Neural cell (in vitro differentiated cells): ENCODE data around the gene SLC2A1. TPM values are rescaled to one million over a fixed set of nuclear protein-coding genes. Genes with fewer than 3 reads are reported as not detected.

Experiments used
- H2AFZ ChIP-seq: fragments of 200-600, 300-800 bp; sonication (generic), shearing (Covaris generic); 2 replicates; pipeline ENCODE4 v1.6.0; 2014; ENCODE audit warnings: low read depth, mild to moderate bottlenecking, antibody characterized with exemption, low read length, moderate library complexity
- H3F3A ChIP-seq: fragments of 200-600 bp; shearing (Covaris generic); 2 replicates; pipeline ENCODE4 v1.6.1; 2016; ENCODE audit warnings: mild to moderate bottlenecking, moderate library complexity, mixed read lengths, antibody characterized with exemption, low read length; ENCODE audit not compliant: insufficient read depth, poor library complexity, severe bottlenecking
- H3K27ac ChIP-seq: fragments of 200-600, 300-800 bp; sonication (generic), shearing (Covaris generic); 2 replicates; pipeline ENCODE4 v1.5.1; 2014; ENCODE audit warnings: mild to moderate bottlenecking, low read length, moderate library complexity
- H3K27me3 ChIP-seq: fragments of 300-800, 200-600 bp; sonication (generic), shearing (Covaris generic); 2 replicates; pipeline ENCODE4 v1.6.0; 2014; ENCODE audit warnings: mild to moderate bottlenecking, low read depth, low read length, moderate library complexity; ENCODE audit not compliant: insufficient read depth
- H3K36me3 ChIP-seq: fragments of 300-800, 200-600 bp; sonication (generic), shearing (Covaris generic); 2 replicates; pipeline ENCODE4 v1.5.1; 2014; ENCODE audit warnings: mild to moderate bottlenecking, antibody characterized with exemption, low read length, moderate library complexity; ENCODE audit not compliant: insufficient read depth
- H3K4me2 ChIP-seq: fragments of 300-800, 200-600 bp; sonication (generic), shearing (Covaris generic); 2 replicates; pipeline ENCODE4 v1.6.0; 2014; ENCODE audit warnings: mild to moderate bottlenecking, low read length
- H3K4me3 ChIP-seq: fragments of 300-800, 200-600 bp; sonication (generic), shearing (Covaris generic); 2 replicates; pipeline ENCODE4 v1.5.1; 2014; ENCODE audit warnings: mild to moderate bottlenecking, low read length, moderate library complexity
- H3K79me2 ChIP-seq: fragments of 200-600 bp; shearing (Covaris generic); replicated peaks from 2 replicates; pipeline ENCODE4 v1.6.0; 2014; ENCODE audit warnings: mild to moderate bottlenecking, low read length, moderate library complexity; ENCODE audit not compliant: insufficient read depth
- H3K9ac ChIP-seq: fragments of 300-800, 200-600 bp; sonication (generic), shearing (Covaris generic); 2 replicates; pipeline ENCODE4 v1.6.1; 2016; ENCODE audit warnings: mild to moderate bottlenecking, low read length, mixed read lengths
- H3K9me2 ChIP-seq: fragments of 200-600 bp; shearing (Covaris generic); 2 replicates; pipeline ENCODE4 v1.6.1; 2016; ENCODE audit warnings: mild to moderate bottlenecking, low read length, mixed read lengths; ENCODE audit not compliant: insufficient read depth
- H3K9me3 ChIP-seq: fragments of 200-600, 300-800 bp; sonication (generic), shearing (Covaris generic); 2 replicates; pipeline ENCODE4 v1.6.1; 2016; ENCODE audit warnings: mild to moderate bottlenecking, mixed run types, low read length, moderate library complexity, mixed read lengths
- H4K20me1 ChIP-seq: fragments of 200-600 bp; shearing (Covaris generic); 2 replicates; pipeline ENCODE4 v1.6.1; 2016; ENCODE audit warnings: mild to moderate bottlenecking, mixed run types; ENCODE audit not compliant: insufficient read depth
- EP300 ChIP-seq: fragments of 450-650 bp; conservative IDR thresholded peaks from 2 replicates; pipeline ENCODE4 v1.6.1; 2014; ENCODE audit warnings: antibody characterized with exemption, mild to moderate bottlenecking, moderate library complexity; ENCODE audit not compliant: poor library complexity, severe bottlenecking
- EZH2 ChIP-seq: fragments of 200-600, 300-800 bp; shearing (Covaris generic), sonication (generic); IDR thresholded peaks from 2 replicates; pipeline ENCODE4 v1.6.1; 2014; ENCODE audit warnings: antibody characterized with exemption, low read length, borderline replicate concordance, mild to moderate bottlenecking; ENCODE audit not compliant: insufficient read depth, poor library complexity, severe bottlenecking
- MXI1 ChIP-seq: fragments of 450-650 bp; conservative IDR thresholded peaks from 2 replicates; pipeline ENCODE4 v1.6.1; 2014; ENCODE audit warnings: antibody characterized with exemption, mild to moderate bottlenecking; ENCODE audit not compliant: poor library complexity, severe bottlenecking
- POLR2AphosphoS5 ChIP-seq: IDR thresholded peaks from 2 replicates; pipeline ENCODE4 v1.6.1; 2012
- RAD21 ChIP-seq: fragments of 450-650 bp; conservative IDR thresholded peaks from 2 replicates; pipeline ENCODE4 v1.6.1; 2014; ENCODE audit warnings: antibody characterized with exemption, mild to moderate bottlenecking, moderate library complexity
- SMC3 ChIP-seq: fragments of 450-650 bp; conservative IDR thresholded peaks from 2 replicates; pipeline ENCODE4 v1.6.1; 2014; ENCODE audit warnings: antibody characterized with exemption, mild to moderate bottlenecking, moderate library complexity; ENCODE audit not compliant: poor library complexity
- TAF1 ChIP-seq: IDR thresholded peaks from 2 replicates; pipeline ENCODE4 v1.6.1; 2012; ENCODE audit warnings: low read depth
- polyA plus RNA-seq: library from polyadenylated mRNA; depleted of rRNA; stranded (reverse); fragments of >200 nt; gene quantifications from 2 replicates; pipeline ENCODE4 v1.2.3, GENCODE V29; 2014
- TF ChIP-seq, protein P1 (sequence below): fragments of 450-650 bp; IDR thresholded peaks from 2 replicates; pipeline ENCODE4 v1.5.1; 2014; ENCODE audit warnings: antibody characterized with exemption, mild to moderate bottlenecking, moderate library complexity; ENCODE audit not compliant: poor library complexity, severe bottlenecking
- TF ChIP-seq, protein P2 (sequence below): IDR thresholded peaks from 2 replicates; pipeline ENCODE4 v1.6.1; 2012; ENCODE audit warnings: borderline replicate concordance

SLC2A1 gene
- polyA plus RNA-seq, 1 donor from 2014 or later = 39.4 TPM

DNA sequence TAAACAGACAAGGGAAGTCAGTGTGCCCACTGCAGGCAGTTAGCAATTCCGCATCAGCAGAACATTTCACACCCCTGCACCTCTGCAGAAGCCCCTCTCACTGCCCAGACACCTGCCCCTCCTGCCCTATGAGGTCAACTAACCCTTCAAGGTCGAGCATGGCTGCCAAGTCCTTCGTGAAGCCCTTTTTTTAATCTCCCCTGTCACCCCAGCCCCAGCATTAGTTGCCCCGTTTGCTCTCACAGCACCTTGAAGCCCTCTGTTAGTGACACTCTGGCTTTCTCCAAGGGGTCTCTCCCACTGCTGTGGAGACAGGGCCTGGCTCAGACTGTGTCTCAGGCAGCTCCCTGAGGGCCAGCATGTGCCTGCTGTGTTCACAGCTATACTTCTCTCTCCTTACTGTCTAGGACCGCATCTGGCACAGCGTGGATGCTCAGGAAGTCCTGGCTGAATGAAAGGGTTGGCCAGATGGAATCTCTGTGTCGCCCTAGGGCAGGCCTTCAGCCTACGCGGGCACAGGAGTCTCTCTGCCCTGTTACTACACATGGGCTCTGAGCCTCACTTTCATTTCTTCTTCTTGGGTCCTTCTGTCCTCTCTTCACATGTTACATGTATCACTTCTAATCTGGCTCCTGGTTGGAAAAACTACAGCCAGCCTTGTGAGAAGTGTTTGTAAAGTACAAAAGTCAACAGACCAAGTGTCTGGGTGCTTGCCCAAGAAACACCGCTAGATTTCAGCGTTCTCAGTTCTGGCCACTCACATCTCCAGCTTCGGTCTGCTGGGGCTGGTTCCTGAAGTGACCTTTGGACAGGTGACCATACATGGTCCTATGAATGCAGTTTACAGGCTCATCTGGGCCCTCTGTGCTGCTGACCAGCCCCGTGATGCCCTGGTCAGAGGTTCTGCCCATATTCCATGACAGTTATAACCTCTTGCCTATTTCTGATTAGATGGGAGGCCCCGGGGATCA is 19.7 kb downstream of the SLC2A1 start:
- Histone ChIP-seq H3K9me2 (no peaks in the 10 kb centered on the region), H4K20me1 (no peaks in the 10 kb centered on the region), H3K27me3 (no peaks in the 10 kb centered on the region), H3F3A (no peaks in the 10 kb centered on the region), H3K27ac (no peak overlapping the region), H2AFZ (no peak overlapping the region), H3K4me2 (no peak overlapping the region), H3K9me3 (no peaks in the 10 kb centered on the region), H3K36me3 (peaks cover 7% of the 10 kb centered on the region), H3K4me3 (no peak overlapping the region), H3K79me2 (peaks cover 3% of the 10 kb centered on the region), H3K9ac (no peak overlapping the region)
- TF ChIP-seq EP300 (no peak), POLR2AphosphoS5 (no peak), MXI1 (no peak)
- TF ChIP-seq, protein P1, sequence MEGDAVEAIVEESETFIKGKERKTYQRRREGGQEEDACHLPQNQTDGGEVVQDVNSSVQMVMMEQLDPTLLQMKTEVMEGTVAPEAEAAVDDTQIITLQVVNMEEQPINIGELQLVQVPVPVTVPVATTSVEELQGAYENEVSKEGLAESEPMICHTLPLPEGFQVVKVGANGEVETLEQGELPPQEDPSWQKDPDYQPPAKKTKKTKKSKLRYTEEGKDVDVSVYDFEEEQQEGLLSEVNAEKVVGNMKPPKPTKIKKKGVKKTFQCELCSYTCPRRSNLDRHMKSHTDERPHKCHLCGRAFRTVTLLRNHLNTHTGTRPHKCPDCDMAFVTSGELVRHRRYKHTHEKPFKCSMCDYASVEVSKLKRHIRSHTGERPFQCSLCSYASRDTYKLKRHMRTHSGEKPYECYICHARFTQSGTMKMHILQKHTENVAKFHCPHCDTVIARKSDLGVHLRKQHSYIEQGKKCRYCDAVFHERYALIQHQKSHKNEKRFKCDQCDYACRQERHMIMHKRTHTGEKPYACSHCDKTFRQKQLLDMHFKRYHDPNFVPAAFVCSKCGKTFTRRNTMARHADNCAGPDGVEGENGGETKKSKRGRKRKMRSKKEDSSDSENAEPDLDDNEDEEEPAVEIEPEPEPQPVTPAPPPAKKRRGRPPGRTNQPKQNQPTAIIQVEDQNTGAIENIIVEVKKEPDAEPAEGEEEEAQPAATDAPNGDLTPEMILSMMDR = no peak

DNA sequence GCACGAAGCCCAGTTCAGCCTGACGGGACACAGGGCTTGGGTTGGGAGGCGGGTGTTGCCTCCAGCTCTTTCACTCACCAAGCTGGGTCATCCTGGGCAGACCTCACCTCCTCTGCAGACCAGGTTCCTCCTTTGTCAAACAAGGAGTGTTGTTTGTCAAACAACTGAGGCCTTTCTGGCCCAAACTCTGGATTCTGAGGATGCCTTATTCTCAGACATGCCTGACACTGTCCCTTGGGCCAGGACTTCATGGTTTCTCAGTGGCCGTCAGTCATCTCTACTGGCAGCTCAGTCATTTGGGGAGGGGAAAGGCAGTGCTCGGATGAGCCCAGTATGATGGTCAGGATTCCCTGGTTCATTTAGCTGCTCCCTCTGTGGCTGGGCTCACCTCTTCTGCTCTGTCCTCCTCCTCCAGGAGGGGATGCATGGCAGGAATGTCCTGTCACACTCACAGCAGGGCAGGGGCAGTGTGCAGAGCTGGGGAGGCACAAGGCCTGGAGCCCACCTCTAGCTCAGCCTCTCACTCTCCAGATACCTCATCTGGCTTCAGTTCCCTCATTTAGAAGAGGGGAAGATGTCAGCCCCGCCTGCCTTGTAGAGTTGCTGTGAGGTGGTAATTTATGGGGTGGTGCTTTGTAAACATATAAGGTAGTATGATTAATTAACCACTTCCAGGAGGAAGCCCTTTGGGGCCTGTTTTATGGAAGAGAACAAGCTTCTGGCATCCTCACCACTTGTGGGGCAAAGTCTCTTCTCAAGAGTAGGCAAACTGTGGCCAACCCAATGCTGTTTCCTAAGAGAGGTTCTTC is 20.6 kb downstream of the SLC2A1 start:
- peaks cover 6% of the 10 kb centered on the region for H3K79me2 ChIP-seq
- H3K27ac ChIP-seq = no peak overlapping the region
- H2AFZ ChIP-seq = no peak overlapping the region
- TF ChIP-seq SMC3 (no peak), EP300 (no peak)
- no peak overlapping the region for H3K4me3 ChIP-seq
- no peaks in the 10 kb centered on the region for H3K27me3 ChIP-seq
- H3F3A ChIP-seq = no peaks in the 10 kb centered on the region
- H3K36me3 ChIP-seq = peaks cover 7% of the 10 kb centered on the region
- H3K4me2 ChIP-seq = no peak overlapping the region
- no peaks in the 10 kb centered on the region for H4K20me1 ChIP-seq
- no peak overlapping the region for H3K9ac ChIP-seq
- no peaks in the 10 kb centered on the region for H3K9me2 ChIP-seq
- no peaks in the 10 kb centered on the region for H3K9me3 ChIP-seq

DNA sequence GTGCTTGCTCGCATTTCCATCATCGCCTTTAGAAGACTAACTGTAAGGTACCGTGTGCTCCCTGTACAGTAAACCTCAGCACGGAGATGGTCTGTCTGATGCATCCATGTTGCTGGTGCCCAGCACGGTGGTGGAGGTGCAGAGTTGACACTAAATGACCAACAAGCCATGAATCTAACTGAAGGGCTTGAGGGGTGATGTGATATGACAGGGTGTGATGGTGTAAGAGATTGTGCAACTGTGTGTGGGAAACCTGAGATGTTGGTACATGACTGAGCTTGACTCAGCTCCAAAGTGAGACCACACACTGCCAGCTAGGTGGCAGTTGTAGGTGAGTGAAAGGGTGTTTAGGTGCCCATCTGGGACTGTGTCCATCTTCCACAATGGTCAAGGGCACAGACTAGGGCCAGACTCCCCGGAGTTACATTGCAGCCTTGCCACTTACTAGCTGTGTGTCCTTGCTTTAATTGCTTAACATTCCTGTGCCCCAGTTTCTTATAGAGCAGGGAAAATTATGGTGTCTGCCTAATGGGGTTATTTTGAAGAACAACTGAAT is 21.4 kb downstream of the SLC2A1 start:
- Histone ChIP-seq H4K20me1 (no peaks in the 10 kb centered on the region), H2AFZ (no peak overlapping the region), H3F3A (no peaks in the 10 kb centered on the region), H3K79me2 (peaks cover 6% of the 10 kb centered on the region), H3K9me3 (no peaks in the 10 kb centered on the region), H3K27me3 (no peaks in the 10 kb centered on the region), H3K27ac (no peak overlapping the region), H3K4me3 (no peak overlapping the region), H3K36me3 (peaks cover 7% of the 10 kb centered on the region), H3K9me2 (no peaks in the 10 kb centered on the region), H3K9ac (no peak overlapping the region), H3K4me2 (no peak overlapping the region)
- TF ChIP-seq MXI1 = no peak
- TF ChIP-seq EP300 = no peak
- TF ChIP-seq, protein P1 = no peak
- TF ChIP-seq, protein P2, sequence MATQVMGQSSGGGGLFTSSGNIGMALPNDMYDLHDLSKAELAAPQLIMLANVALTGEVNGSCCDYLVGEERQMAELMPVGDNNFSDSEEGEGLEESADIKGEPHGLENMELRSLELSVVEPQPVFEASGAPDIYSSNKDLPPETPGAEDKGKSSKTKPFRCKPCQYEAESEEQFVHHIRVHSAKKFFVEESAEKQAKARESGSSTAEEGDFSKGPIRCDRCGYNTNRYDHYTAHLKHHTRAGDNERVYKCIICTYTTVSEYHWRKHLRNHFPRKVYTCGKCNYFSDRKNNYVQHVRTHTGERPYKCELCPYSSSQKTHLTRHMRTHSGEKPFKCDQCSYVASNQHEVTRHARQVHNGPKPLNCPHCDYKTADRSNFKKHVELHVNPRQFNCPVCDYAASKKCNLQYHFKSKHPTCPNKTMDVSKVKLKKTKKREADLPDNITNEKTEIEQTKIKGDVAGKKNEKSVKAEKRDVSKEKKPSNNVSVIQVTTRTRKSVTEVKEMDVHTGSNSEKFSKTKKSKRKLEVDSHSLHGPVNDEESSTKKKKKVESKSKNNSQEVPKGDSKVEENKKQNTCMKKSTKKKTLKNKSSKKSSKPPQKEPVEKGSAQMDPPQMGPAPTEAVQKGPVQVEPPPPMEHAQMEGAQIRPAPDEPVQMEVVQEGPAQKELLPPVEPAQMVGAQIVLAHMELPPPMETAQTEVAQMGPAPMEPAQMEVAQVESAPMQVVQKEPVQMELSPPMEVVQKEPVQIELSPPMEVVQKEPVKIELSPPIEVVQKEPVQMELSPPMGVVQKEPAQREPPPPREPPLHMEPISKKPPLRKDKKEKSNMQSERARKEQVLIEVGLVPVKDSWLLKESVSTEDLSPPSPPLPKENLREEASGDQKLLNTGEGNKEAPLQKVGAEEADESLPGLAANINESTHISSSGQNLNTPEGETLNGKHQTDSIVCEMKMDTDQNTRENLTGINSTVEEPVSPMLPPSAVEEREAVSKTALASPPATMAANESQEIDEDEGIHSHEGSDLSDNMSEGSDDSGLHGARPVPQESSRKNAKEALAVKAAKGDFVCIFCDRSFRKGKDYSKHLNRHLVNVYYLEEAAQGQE = no peak
- no peak for TF ChIP-seq POLR2AphosphoS5
- no peak for TF ChIP-seq EZH2
- TF ChIP-seq SMC3 = no peak
- TF ChIP-seq RAD21 = no peak
- TF ChIP-seq TAF1 = no peak
